Measurements from ENCODE around the gene GPR68. TPM values are rescaled to one million over a fixed set of nuclear protein-coding genes. Genes with fewer than 3 reads are reported as not detected.

The GPR68 gene
- total RNA-seq: 1.7 TPM
- 2.8 TPM for polyA plus RNA-seq

DNA sequence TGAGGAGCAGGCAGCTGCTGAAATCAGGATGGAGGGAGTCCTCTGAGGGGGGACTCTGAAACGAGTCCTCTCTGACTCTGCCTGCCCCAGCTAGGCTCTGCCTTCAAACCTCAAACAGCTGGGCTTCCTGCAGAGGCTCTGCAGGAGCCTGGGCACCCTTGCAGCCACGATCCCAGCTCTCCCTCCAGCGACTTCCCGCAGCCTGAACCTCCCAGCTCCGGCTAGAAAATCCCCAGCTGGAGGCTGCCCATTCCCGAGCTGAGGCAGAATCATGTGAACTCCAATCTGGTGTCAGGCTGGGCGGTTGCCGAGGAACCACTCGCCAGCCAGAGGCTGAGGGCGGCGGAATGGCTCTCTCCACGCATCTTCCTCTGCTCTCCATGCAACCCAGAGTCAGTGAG lies at the start of gene GPR68:
Gene GPR68, minus strand, starts transcription at position 204 of the 401 bp plus-strand sequence. CDS start 9,654 bp downstream, outside the sequence.
- peak within 1 kb of the TSS; percentile 60 for H3K27ac ChIP-seq (ENCODE audit: low read depth)
- WGBS: 11% methylated on average over 12 of the region's 12 CpGs
- no peaks in the 10 kb centered on the region for H3K36me3 ChIP-seq (ENCODE audit: insufficient read depth)
- peak within 1 kb of the TSS; percentile 23 for H3K4me3 ChIP-seq (ENCODE audit: low read depth, low read length)
- no peak for DNase-seq (ENCODE audit: extremely low spot score)
- H3K4me1 ChIP-seq (ENCODE audit: insufficient read depth): no peaks in the 10 kb centered on the region

DNA sequence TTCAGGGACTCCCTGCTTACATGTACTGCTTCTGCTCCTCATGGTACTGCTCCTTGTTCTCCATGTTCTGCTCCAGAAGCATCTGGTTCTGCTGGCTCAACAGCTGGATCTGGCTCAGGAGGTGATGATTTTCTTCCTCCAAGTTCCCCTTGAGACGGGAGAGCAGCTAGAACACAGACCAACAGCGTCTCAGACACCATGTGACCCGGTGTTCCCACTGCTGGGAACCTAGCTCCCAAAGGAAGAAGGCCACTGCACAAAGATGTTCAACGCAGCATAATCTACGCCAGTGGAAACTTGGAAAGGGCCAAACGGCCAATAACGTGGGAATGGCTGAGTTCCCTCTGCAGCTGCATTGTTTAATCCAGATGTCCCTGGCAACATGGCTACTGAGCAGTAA lies 49.6 kb upstream of the GPR68 start:
- DNase-seq (ENCODE audit: extremely low spot score): no peak
- WGBS: 69% methylated on average over 7 of the region's 7 CpGs
- H3K4me3 ChIP-seq (ENCODE audit: low read depth, low read length): no peak overlapping the region
- no peaks in the 10 kb centered on the region for H3K36me3 ChIP-seq (ENCODE audit: insufficient read depth)
- H3K27ac ChIP-seq (ENCODE audit: low read depth): no peak overlapping the region
- H3K4me1 ChIP-seq (ENCODE audit: insufficient read depth): no peaks in the 10 kb centered on the region

- Histone ChIP-seq H3K36me3 (ENCODE audit: insufficient read depth) (no peaks in the 10 kb centered on the region), H3K4me3 (ENCODE audit: low read depth, low read length) (no peak overlapping the region), H3K4me1 (ENCODE audit: insufficient read depth) (no peaks in the 10 kb centered on the region), H3K27ac (ENCODE audit: low read depth) (no peak overlapping the region)
- WGBS: 59% methylated on average over 12 of the region's 12 CpGs
- DNase-seq (ENCODE audit: extremely low spot score): no peak
Observed at GRCh38 chr14:91293281-91293680, 48.8 kb upstream of the GPR68 start.

- DNase-seq (ENCODE audit: extremely low spot score): no peak
- Histone ChIP-seq H3K27ac (ENCODE audit: low read depth) (no peak overlapping the region), H3K36me3 (ENCODE audit: insufficient read depth) (no peaks in the 10 kb centered on the region), H3K4me1 (ENCODE audit: insufficient read depth) (no peaks in the 10 kb centered on the region), H3K4me3 (ENCODE audit: low read depth, low read length) (no peak overlapping the region)
- 83% methylated on average over 15 of the region's 15 CpGs for WGBS
Observed at GRCh38 chr14:91292491-91292890, 48.0 kb upstream of the GPR68 start.

GRCh38 chr14:91291786-91292405 lies 47.4 kb upstream of the GPR68 start:
- no peak overlapping the region for H3K27ac ChIP-seq (ENCODE audit: low read depth)
- no peak for DNase-seq (ENCODE audit: extremely low spot score)
- H3K4me1 ChIP-seq (ENCODE audit: insufficient read depth): no peaks in the 10 kb centered on the region
- H3K4me3 ChIP-seq (ENCODE audit: low read depth, low read length): no peak overlapping the region
- 87% methylated on average over 21 of the region's 21 CpGs for WGBS
- H3K36me3 ChIP-seq (ENCODE audit: insufficient read depth): no peaks in the 10 kb centered on the region

DNA sequence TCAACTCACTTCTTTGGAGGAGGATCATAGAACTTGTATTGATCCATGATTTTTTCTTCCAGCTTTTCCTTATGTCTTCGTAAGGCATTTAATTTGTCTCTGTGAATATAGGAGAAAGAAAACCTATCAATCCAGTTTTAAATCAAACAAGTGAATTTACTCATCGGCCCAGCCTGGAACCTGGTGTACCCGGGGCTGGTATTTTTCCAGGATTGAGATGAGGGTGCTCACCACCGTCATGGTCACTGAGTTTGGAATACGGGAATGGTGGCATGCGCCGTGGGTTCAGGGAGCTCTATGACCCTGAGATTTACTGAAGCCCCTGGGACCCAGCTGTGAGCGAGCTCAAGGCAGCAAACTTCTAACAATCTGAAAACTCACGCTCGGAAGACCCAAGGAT lies 46.5 kb upstream of the GPR68 start:
- no peaks in the 10 kb centered on the region for H3K36me3 ChIP-seq (ENCODE audit: insufficient read depth)

DNA sequence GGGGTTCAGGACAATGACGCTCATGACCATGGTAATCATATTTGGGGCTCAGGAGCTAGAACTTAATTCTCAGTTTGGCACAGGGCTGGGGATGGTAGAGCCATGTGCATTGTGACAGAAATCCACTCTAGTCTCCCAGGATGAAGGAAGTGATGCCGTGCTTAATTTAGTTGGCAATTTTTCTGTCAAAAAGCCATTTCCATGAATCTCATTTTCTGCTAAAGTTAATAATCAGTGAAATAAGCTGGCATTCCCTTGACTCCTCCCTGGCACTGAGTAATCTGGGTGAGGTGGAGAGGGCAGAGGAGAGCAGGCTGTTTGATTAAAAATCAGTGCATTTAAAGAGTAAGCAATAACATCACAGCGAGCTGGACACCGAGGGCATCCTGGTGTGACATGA lies 45.0 kb upstream of the GPR68 start:
- H3K4me3 ChIP-seq (ENCODE audit: low read depth, low read length): no peak overlapping the region
- no peaks in the 10 kb centered on the region for H3K4me1 ChIP-seq (ENCODE audit: insufficient read depth)
- no peaks in the 10 kb centered on the region for H3K36me3 ChIP-seq (ENCODE audit: insufficient read depth)
- DNase-seq (ENCODE audit: extremely low spot score): no peak
- H3K27ac ChIP-seq (ENCODE audit: low read depth): no peak overlapping the region
- WGBS: 93% methylated on average over 4 of the region's 4 CpGs

More for the DNA sequence above, 46.5 kb upstream of the GPR68 start:
- H3K4me3 ChIP-seq (ENCODE audit: low read depth, low read length): no peak overlapping the region
- H3K27ac ChIP-seq (ENCODE audit: low read depth): no peak overlapping the region
- H3K4me1 ChIP-seq (ENCODE audit: insufficient read depth): no peaks in the 10 kb centered on the region
- no peak for DNase-seq (ENCODE audit: extremely low spot score)
- 91% methylated on average over 10 of the region's 10 CpGs for WGBS

DNA sequence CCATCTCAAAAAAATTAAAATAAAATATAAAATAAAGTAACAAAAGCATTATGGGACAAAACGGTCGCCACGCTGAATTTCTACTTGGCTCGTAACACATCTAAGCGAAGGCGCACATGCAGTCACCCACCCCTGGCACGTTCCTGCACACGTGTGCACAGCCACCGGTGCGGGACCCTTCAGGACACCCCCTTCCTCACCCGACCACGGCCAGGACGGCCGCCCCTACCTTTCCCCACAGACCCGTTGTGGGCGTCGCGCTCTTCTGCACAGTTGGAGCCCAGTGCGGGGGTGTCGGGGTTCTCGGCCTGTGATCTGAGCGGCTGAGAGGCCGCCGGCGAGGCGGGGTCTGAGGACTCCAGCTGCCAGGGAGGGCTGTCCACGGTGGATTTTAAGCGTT lies 44.4 kb upstream of the GPR68 start:
- no peak overlapping the region for H3K27ac ChIP-seq (ENCODE audit: low read depth)
- H3K36me3 ChIP-seq (ENCODE audit: insufficient read depth): no peaks in the 10 kb centered on the region
- 94% methylated on average over 28 of the region's 28 CpGs for WGBS
- no peak for DNase-seq (ENCODE audit: extremely low spot score)
- no peaks in the 10 kb centered on the region for H3K4me1 ChIP-seq (ENCODE audit: insufficient read depth)
- no peak overlapping the region for H3K4me3 ChIP-seq (ENCODE audit: low read depth, low read length)

- WGBS: 37% methylated on average over 7 of the region's 7 CpGs
- Histone ChIP-seq H3K4me1 (ENCODE audit: insufficient read depth) (no peaks in the 10 kb centered on the region), H3K27ac (ENCODE audit: low read depth) (no peak overlapping the region), H3K4me3 (ENCODE audit: low read depth, low read length) (no peak overlapping the region), H3K36me3 (ENCODE audit: insufficient read depth) (no peaks in the 10 kb centered on the region)
- peak; percentile 54 for DNase-seq (ENCODE audit: extremely low spot score)
Observed at GRCh38 chr14:91286530-91286937, 42.0 kb upstream of the GPR68 start.

DNA sequence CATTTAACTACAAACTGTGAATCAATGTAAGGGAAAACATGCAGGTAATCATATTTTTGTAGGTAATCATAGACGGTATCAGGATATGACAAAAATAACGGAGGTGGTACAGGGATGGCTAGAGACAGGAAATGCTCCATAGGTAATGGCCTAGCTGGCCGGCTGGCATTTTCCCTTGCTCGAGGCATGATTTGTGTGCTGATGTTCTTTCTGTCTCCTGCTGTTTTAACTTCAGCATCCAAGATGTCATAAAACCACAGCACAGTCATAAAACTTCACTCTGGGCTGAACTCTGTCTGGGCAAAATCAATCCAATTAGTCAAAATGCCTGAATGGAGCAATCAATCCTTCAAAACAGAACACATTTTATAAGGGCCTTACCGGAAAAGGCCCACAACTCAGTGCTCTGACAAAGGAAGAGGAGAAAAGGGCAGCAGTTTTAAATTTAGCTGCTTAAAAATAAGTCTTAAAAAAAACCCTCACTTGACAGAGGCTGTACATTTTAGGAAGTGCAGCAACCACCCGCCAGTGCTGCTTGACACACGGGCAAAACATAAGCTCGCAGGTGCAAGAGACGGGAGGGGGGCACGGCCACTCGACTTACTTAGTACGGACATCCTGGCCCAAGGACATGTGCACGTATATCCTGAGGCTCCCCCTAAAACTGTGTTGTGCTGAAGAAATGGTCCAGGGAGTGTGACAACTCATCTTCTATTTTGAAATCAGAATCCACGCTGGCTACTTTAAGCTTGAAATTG lies 40.5 kb upstream of the GPR68 start:
- DNase-seq (ENCODE audit: extremely low spot score): peak; percentile 48
- Histone ChIP-seq H3K4me3 (ENCODE audit: low read depth, low read length) (no peak overlapping the region), H3K4me1 (ENCODE audit: insufficient read depth) (no peaks in the 10 kb centered on the region), H3K27ac (ENCODE audit: low read depth) (no peak overlapping the region), H3K36me3 (ENCODE audit: insufficient read depth) (peaks cover 2% of the 10 kb centered on the region)
- WGBS: 55% methylated on average over 14 of the region's 14 CpGs

DNA sequence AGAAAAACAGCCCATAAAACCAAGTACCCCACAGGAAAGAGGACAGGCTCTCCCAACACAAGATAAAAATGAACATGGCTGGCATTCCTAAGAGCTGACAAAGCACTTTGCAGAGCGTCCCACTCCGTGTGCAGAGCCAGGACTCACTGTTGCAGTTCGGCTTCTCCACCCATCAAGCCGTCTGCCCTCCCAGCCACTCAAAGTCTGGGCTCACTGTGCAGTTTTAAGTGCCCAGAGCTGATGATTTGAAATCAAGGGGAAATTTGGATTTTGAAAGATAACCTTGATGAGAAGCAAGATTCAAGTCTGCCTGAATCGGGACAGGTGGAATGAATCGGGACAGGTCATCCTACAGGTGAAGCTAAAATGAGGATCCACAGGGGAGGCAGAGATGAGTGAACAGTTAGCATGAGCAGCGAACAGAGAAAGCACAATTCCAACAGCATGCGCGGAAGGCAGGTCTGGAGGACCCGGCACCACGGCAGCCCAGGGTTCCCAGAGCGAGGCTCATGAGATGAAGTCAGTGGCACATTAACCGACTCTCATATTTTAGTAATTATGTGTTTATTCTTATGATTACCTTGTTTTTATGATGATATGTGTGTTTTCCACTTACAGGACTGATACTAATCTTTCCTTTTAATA lies 39.8 kb upstream of the GPR68 start:
- H3K4me3 ChIP-seq (ENCODE audit: low read depth, low read length): no peak overlapping the region
- peaks cover 2% of the 10 kb centered on the region for H3K36me3 ChIP-seq (ENCODE audit: insufficient read depth)
- WGBS: 64% methylated on average over 13 of the region's 13 CpGs
- H3K27ac ChIP-seq (ENCODE audit: low read depth): no peak overlapping the region
- H3K4me1 ChIP-seq (ENCODE audit: insufficient read depth): no peaks in the 10 kb centered on the region
- no peak for DNase-seq (ENCODE audit: extremely low spot score)

- Histone ChIP-seq H3K4me1 (ENCODE audit: insufficient read depth) (no peaks in the 10 kb centered on the region), H3K4me3 (ENCODE audit: low read depth, low read length) (no peak overlapping the region), H3K27ac (ENCODE audit: low read depth) (no peak overlapping the region), H3K36me3 (ENCODE audit: insufficient read depth) (peaks cover 2% of the 10 kb centered on the region)
- 65% methylated on average over 4 of the region's 4 CpGs for WGBS
- no peak for DNase-seq (ENCODE audit: extremely low spot score)
Observed at GRCh38 chr14:91283666-91284065, 39.2 kb upstream of the GPR68 start.

GRCh38 chr14:91282954-91283645 lies 38.6 kb upstream of the GPR68 start:
- WGBS: 92% methylated on average over 14 of the region's 14 CpGs
- Histone ChIP-seq H3K27ac (ENCODE audit: low read depth) (no peak overlapping the region), H3K36me3 (ENCODE audit: insufficient read depth) (peaks cover 2% of the 10 kb centered on the region), H3K4me3 (ENCODE audit: low read depth, low read length) (no peak overlapping the region), H3K4me1 (ENCODE audit: insufficient read depth) (no peaks in the 10 kb centered on the region)
- no peak for DNase-seq (ENCODE audit: extremely low spot score)

Measured in urinary bladder (tissue), 4 donors.